Measurements from ENCODE around the gene COL4A4.

Gene COL4A4

DNA sequence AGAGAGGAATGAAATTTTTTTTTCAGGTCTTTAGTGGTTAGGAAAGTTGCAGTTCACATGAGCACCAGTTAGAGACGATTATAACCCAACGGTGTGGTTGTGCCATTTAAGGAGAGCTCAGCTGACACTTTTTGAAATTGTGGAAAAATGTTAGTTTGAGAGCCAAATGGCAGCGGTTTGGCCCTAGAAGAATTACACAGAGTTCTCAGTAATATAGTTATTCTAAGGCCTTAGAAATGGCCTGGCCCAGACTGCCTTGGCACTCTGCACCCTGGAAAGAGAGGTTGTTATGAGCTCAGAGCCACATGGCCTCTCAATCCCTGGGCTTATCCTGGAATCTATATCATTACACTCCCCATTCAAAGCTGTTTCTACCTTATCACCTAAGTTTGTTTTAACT, 210.8 kb downstream of the COL4A4 start:
- Histone ChIP-seq H3K4me1 (ENCODE audit: insufficient read depth, low read length) (no peaks in the 10 kb centered on the region), H3K27ac (ENCODE audit: low read length) (no peak overlapping the region), H3K9me3 (ENCODE audit: insufficient read depth, low read length, severe bottlenecking) (no peaks in the 10 kb centered on the region), H3K4me2 (ENCODE audit: insufficient read depth, low read length) (no peak overlapping the region), H2AFZ (ENCODE audit: low read depth, low read length) (no peak overlapping the region), H3K27me3 (ENCODE audit: insufficient read depth, low read length, poor library complexity) (no peaks in the 10 kb centered on the region), H3K4me3 (ENCODE audit: low read depth in 1 of 2, low read length in 2 of 2) (no peak overlapping the region), H3K36me3 (ENCODE audit: insufficient read depth, low read length) (no peaks in the 10 kb centered on the region), H3K9ac (ENCODE audit: low read depth, low read length) (no peak overlapping the region), H4K20me1 (ENCODE audit: insufficient read depth, low read length) (no peaks in the 10 kb centered on the region), H3K79me2 (ENCODE audit: insufficient read depth, low read length) (no peaks in the 10 kb centered on the region)
- no peak for ATAC-seq (ENCODE audit: insufficient read depth, low read depth)
- TF ChIP-seq CTCF (IDR thresholded peaks at IDR 0.05; ENCODE audit: borderline replicate concordance, extremely low read depth, low read length, poor library complexity, severe bottlenecking): no peak
- no peak for TF ChIP-seq EZH2 (IDR thresholded peaks at IDR 0.05; ENCODE audit: borderline replicate concordance, low read depth, low read length, severe bottlenecking)
- no peak for DNase-seq

Data from DND-41 (cell line).